Choroid plexus epithelial cell (primary cell): ENCODE data around the gene TMEFF2.
A peak's percentile ranks its signal among the peaks of the same experiment; 100 is the strongest.
"Not testable (repeated sequence)": the region's sequence is repeated elsewhere in the genome, so short reads cannot be mapped to it uniquely, and the experiment has no call there.

Experiments used
- DNase-seq: peaks from one replicate; pipeline ENCODE4 v3.0.0-alpha.2; 2010; ENCODE audit warnings: low read depth
- H3K4me3 ChIP-seq: 2 replicates; pipeline ENCODE4 v1.5.1; 2011; ENCODE audit warnings: low read depth, mild to moderate bottlenecking, control low read depth, low read length, moderate library complexity
- TF ChIP-seq, protein P1 (sequence below): conservative IDR thresholded peaks from 2 replicates; pipeline ENCODE4 v1.5.1; 2011; ENCODE audit warnings: low read depth, mild to moderate bottlenecking, control low read depth, inconsistent platforms, low read length, moderate library complexity

The TMEFF2 gene

DNA sequence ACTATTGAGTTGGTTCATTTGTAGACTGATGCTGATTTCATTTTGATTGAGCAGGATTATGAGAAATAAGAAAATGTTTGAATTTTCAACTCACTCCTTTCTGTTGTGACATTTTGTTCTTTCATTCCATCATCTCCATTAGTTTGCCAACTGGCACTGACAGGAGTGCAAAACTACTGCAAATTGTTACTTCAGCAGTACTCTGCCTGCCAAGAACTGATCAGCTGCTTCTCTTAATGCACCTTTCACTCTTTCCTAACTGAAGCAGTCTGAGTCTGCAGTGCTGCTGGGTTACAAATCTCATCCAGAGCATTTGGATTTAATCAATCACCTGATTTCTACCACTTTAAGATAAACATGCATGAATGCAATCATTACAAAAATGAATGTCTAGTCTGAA, 70.9 kb downstream of the TMEFF2 start:
- peak; percentile 34 for DNase-seq
- no peak overlapping the region for H3K4me3 ChIP-seq
- TF ChIP-seq, protein P1, sequence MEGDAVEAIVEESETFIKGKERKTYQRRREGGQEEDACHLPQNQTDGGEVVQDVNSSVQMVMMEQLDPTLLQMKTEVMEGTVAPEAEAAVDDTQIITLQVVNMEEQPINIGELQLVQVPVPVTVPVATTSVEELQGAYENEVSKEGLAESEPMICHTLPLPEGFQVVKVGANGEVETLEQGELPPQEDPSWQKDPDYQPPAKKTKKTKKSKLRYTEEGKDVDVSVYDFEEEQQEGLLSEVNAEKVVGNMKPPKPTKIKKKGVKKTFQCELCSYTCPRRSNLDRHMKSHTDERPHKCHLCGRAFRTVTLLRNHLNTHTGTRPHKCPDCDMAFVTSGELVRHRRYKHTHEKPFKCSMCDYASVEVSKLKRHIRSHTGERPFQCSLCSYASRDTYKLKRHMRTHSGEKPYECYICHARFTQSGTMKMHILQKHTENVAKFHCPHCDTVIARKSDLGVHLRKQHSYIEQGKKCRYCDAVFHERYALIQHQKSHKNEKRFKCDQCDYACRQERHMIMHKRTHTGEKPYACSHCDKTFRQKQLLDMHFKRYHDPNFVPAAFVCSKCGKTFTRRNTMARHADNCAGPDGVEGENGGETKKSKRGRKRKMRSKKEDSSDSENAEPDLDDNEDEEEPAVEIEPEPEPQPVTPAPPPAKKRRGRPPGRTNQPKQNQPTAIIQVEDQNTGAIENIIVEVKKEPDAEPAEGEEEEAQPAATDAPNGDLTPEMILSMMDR = no peak

DNA sequence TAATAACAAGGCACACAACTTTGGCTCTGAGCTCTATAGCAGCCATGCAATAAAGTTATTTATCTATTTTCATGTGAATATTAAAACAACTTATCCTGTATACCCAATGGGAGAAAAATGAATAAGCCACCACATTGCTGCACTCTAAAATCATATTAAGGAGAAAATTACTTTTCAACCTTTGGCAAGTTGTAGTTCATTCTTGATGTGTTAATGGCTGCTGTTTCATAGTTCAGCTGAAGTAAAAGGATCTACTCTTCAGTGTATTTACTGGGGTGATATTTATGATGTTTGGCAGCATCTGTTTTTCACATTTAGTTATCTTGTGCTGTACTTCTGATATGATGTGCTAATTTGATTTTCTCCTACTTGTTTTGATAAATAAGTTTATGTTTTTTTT, 71.8 kb downstream of the TMEFF2 start:
- no peak for DNase-seq
- H3K4me3 ChIP-seq = no peak overlapping the region
- TF ChIP-seq, protein P1 = no peak

DNA sequence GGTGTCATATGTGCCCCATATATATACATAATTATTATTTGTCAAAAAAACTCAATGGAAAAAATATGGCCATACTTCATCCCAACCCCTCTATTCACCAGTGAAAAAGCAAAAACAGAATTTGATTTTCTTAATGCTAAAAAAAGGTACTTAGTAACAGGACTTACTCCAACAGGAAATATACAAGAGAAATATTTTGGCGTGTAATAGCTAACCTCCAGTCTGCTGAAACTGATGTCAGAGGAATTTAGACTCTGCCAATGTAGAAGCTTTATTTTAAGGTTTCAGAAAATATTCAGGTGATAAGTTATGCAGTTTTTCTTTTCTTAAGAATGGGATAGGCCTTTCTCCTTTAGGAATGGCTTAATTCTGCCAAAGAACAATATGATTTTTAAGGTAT, 72.6 kb downstream of the TMEFF2 start:
- no peak for DNase-seq
- TF ChIP-seq, protein P1 = no peak
- no peak overlapping the region for H3K4me3 ChIP-seq

DNA sequence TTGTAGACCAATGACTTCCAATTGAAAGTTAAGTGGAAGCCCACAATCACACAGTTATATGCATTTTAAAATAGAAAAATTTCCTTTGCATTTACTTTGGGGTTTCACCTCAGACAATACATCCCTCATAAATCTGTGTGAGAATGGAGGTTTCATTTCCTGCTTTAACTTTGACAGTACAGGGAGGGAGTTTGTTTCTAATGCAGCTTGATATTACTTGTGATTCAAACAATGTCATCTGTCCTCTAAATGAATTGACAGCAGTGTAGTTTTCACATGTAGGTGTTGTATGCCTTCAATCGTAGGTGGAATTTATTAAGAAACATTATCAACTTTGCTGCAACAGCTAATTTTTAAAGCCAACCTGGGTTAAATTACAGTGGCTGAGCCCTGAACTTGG, 75.2 kb downstream of the TMEFF2 start:
- no peak for DNase-seq
- no peak overlapping the region for H3K4me3 ChIP-seq
- TF ChIP-seq, protein P1 = no peak

DNA sequence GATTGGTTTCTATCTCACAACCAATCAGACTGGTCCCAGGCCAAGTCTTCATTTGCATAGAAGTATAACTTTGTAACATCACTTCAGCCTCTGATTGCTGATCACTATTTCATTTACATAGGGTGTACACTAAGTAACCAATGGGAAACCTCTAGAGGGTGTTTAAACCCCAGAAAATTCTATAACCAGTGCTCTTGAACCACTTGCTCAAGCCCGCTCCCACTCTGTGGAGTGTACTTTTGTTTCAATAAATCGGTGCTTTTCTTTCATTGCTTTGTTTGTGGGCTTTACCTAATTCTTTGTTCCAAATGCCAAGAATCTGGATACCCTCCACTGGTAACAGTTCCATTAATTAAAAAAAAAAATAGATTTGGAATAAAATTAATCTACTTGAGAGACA, 77.0 kb downstream of the TMEFF2 start:
- no peak overlapping the region for H3K4me3 ChIP-seq
- no peak for DNase-seq
- TF ChIP-seq, protein P1 = no peak

DNA sequence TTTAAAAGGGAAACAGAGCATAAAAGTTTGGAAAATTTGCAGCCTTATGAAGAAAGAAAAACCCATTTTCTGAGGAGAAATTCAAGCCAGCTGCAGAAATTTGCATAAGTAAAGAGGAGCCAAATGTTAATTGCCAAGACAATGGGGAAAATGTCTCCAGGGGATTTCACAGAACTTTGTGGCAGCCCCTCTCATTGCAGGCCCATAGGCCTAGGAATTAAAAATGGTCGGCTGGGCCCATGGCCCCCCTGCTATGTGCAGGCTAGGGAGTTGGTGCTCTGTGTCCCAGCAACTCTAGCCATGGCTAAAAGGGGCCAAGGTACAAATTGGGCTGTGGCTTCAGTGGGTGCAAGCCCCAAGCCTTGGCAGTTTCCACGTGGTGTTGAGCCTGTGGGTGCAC, 83.2 kb downstream of the TMEFF2 start:
- H3K4me3 ChIP-seq = not testable (repeated sequence)

DNA sequence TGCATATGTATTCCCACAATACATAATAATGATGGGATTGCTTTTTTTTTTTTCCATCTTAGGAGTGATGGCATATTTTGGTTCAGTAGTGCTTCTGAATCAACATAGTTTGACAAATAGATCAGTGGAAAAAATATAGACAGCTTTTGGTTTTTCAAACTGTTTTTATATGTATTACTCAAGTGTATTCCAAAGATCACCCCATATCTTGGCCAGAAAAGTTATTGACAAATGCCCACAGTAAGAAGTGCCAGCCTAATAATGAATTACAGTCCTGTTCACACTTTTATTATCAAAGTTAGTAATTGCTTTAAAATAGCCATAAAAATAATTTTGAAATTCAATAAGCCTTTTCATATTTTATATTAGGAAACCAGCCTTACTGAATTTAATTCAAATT, 95.0 kb downstream of the TMEFF2 start:
- no peak for DNase-seq
- TF ChIP-seq, protein P1 = no peak
- H3K4me3 ChIP-seq = no peak overlapping the region

More for the DNA sequence above, 83.2 kb downstream of the TMEFF2 start:
- not testable (repeated sequence) for DNase-seq
